Loucy (cell line): ENCODE measurements around the gene SNCAIP.

ENCODE experiments used
- EZH2phosphoT487 ChIP-seq: fragments of 200-600 bp; IDR thresholded peaks from 2 replicates; pipeline ENCODE4 v1.6.1; 2018; ENCODE audit warnings: antibody characterized with exemption, mild to moderate bottlenecking, moderate library complexity, borderline replicate concordance
- TF ChIP-seq, protein P1 (sequence below): fragments of 200-600 bp; sonication (generic); conservative IDR thresholded peaks from 2 replicates; pipeline ENCODE4 v1.5.1; 2014; ENCODE audit warnings: mild to moderate bottlenecking, antibody characterized with exemption, low read length

DNA sequence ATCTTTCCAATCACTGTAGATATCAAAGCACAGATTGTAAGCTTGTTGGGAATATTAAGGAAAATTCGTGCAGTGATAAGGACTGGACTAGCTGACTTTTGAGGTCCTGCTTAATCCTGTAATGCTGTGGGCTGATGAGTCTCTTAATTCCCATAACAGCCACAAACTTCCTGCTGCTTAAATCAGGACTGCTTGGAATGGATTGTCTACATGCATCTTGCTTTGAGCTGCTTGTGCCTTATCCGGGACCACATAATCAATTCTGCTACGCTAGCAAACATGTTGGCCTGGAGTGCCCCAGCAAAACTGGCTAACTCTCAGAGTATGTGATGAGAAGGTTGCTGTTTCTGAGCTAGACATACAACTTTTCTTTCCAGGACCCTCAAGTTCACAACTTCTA, 79.6 kb downstream of the SNCAIP start:
- TF ChIP-seq, protein P1, sequence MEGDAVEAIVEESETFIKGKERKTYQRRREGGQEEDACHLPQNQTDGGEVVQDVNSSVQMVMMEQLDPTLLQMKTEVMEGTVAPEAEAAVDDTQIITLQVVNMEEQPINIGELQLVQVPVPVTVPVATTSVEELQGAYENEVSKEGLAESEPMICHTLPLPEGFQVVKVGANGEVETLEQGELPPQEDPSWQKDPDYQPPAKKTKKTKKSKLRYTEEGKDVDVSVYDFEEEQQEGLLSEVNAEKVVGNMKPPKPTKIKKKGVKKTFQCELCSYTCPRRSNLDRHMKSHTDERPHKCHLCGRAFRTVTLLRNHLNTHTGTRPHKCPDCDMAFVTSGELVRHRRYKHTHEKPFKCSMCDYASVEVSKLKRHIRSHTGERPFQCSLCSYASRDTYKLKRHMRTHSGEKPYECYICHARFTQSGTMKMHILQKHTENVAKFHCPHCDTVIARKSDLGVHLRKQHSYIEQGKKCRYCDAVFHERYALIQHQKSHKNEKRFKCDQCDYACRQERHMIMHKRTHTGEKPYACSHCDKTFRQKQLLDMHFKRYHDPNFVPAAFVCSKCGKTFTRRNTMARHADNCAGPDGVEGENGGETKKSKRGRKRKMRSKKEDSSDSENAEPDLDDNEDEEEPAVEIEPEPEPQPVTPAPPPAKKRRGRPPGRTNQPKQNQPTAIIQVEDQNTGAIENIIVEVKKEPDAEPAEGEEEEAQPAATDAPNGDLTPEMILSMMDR, result no peak
- TF ChIP-seq EZH2phosphoT487, result no peak
